Mesodermal cell (in vitro differentiated cells): Measurements from ENCODE around the gene C17orf107.

Source experiments
- H3K27ac ChIP-seq: 2 replicates; pipeline ENCODE4 v1.7.0; 2013; ENCODE audit warnings: mild to moderate bottlenecking, low read depth, low read length, moderate library complexity; ENCODE audit not compliant: severe bottlenecking
- H3K36me3 ChIP-seq: 2 replicates; pipeline ENCODE4 v1.7.1; 2013; ENCODE audit warnings: mild to moderate bottlenecking, low read length, moderate library complexity; ENCODE audit not compliant: control insufficient read depth, insufficient read depth
- H3K4me1 ChIP-seq: one replicate; pipeline ENCODE4 v1.7.1; 2013; ENCODE audit warnings: mild to moderate bottlenecking, low read length; ENCODE audit not compliant: insufficient read depth, control insufficient read depth, poor library complexity, severe bottlenecking
- H3K4me3 ChIP-seq: 2 replicates; pipeline ENCODE4 v1.7.0; 2013; ENCODE audit warnings: low read length, control low read depth, mild to moderate bottlenecking; ENCODE audit not compliant: insufficient read depth, poor library complexity, severe bottlenecking; ENCODE audit errors: extremely low read depth
- H3K9me3 ChIP-seq: 2 replicates; pipeline ENCODE4 v1.7.1; 2013; ENCODE audit warnings: mild to moderate bottlenecking, low read length, moderate library complexity; ENCODE audit not compliant: control insufficient read depth
- WGBS, 2 experiments: methylation state at CpG; one replicate each; pipeline ENCODE4 v1.1.5; 2013; ENCODE audit warnings: missing lambda C conversion rate in 2 of 2; ENCODE audit not compliant: insufficient coverage in 2 of 2; 5-methylcytosine and 5-hydroxymethylcytosine counted together

C17orf107 gene

GRCh38 chr17:4937553-4937952 is 38.2 kb downstream of the C17orf107 start:
- no peaks in the 10 kb centered on the region for H3K9me3 ChIP-seq
- H3K27ac ChIP-seq: no peak overlapping the region
- peaks cover 19% of the 10 kb centered on the region for H3K4me1 ChIP-seq
- H3K36me3 ChIP-seq: peaks cover 43% of the 10 kb centered on the region
- no peak overlapping the region for H3K4me3 ChIP-seq
- 93 to 99% methylated on average over 15 to 16 of the region's 16 CpGs for WGBS, 2 experiments

GRCh38 chr17:4938069-4938491 is 38.7 kb downstream of the C17orf107 start:
- H3K36me3 ChIP-seq: peaks cover 48% of the 10 kb centered on the region
- no peaks in the 10 kb centered on the region for H3K9me3 ChIP-seq
- 95 to 96% methylated on average over 5 of the region's 11 CpGs for WGBS, 2 experiments
- H3K4me1 ChIP-seq: peaks cover 24% of the 10 kb centered on the region
- H3K27ac ChIP-seq: no peak overlapping the region
- no peak overlapping the region for H3K4me3 ChIP-seq

GRCh38 chr17:4938688-4939545 is 39.6 kb downstream of the C17orf107 start:
- H3K9me3 ChIP-seq: no peaks in the 10 kb centered on the region
- WGBS, 2 experiments: 67 to 76% methylated on average over 19 of the region's 19 CpGs
- peaks cover 29% of the 10 kb centered on the region for H3K4me1 ChIP-seq
- H3K4me3 ChIP-seq: peak overlapping the region; percentile 81
- peak overlapping the region; percentile 93 for H3K27ac ChIP-seq
- H3K36me3 ChIP-seq: peaks cover 57% of the 10 kb centered on the region

- WGBS, 2 experiments: 0 to 1% methylated on average over 16 of the region's 16 CpGs
- H3K9me3 ChIP-seq: no peaks in the 10 kb centered on the region
- peak overlapping the region; percentile 81 for H3K4me3 ChIP-seq
- H3K27ac ChIP-seq: peak overlapping the region; percentile 93
- H3K36me3 ChIP-seq: peaks cover 62% of the 10 kb centered on the region
- H3K4me1 ChIP-seq: peaks cover 35% of the 10 kb centered on the region
Measured at GRCh38 chr17:4939546-4939795, 40.1 kb downstream of the C17orf107 start.

- H3K9me3 ChIP-seq: no peaks in the 10 kb centered on the region
- H3K4me3 ChIP-seq: peak within 1 kb of the TSS; percentile 81
- H3K36me3 ChIP-seq: peaks cover 67% of the 10 kb centered on the region
- peak within 1 kb of the TSS; percentile 93 for H3K27ac ChIP-seq
- peaks cover 40% of the 10 kb centered on the region for H3K4me1 ChIP-seq
- WGBS, 2 experiments: 0 to 1% methylated on average over 58 to 64 of the region's 72 CpGs
Measured at GRCh38 chr17:4939796-4940554, 40.6 kb downstream of the C17orf107 start, which contains the start of the genes RNF167 and SLC25A11. Gene RNF167, plus strand, starts transcription at chr17:4940268. Its CDS starts 642 bp downstream, at chr17:4940910. Gene SLC25A11, minus strand, starts transcription at chr17:4940046. Its CDS starts 136 bp downstream, at chr17:4939910.

- 0 to 1% methylated on average over 12 to 13 of the region's 29 CpGs for WGBS, 2 experiments
- no peaks in the 10 kb centered on the region for H3K9me3 ChIP-seq
- peak overlapping the region; percentile 93 for H3K27ac ChIP-seq
- H3K4me1 ChIP-seq: peaks cover 48% of the 10 kb centered on the region
- peak overlapping the region; percentile 81 for H3K4me3 ChIP-seq
- peaks cover 67% of the 10 kb centered on the region for H3K36me3 ChIP-seq
Measured at GRCh38 chr17:4940555-4941318, 41.4 kb downstream of the C17orf107 start.

GRCh38 chr17:4941319-4941610 is 41.9 kb downstream of the C17orf107 start:
- Histone ChIP-seq H3K36me3 (peaks cover 67% of the 10 kb centered on the region), H3K27ac (peak overlapping the region; percentile 93)

GRCh38 chr17:4942760-4943508 is 43.6 kb downstream of the C17orf107 start:
- WGBS, 2 experiments: 93 to 97% methylated on average over 3 to 6 of the region's 13 CpGs
- Histone ChIP-seq H3K9me3 (no peaks in the 10 kb centered on the region), H3K4me3 (no peak overlapping the region), H3K27ac (no peak overlapping the region), H3K36me3 (peaks cover 64% of the 10 kb centered on the region), H3K4me1 (peaks cover 49% of the 10 kb centered on the region)

More at GRCh38 chr17:4941319-4941610, 41.9 kb downstream of the C17orf107 start:
- 79 to 90% methylated on average over 3 to 4 of the region's 4 CpGs for WGBS, 2 experiments
- Histone ChIP-seq H3K9me3 (no peaks in the 10 kb centered on the region), H3K4me3 (peak overlapping the region; percentile 81), H3K4me1 (peaks cover 49% of the 10 kb centered on the region)

GRCh38 chr17:4944163-4944553 is 44.8 kb downstream of the C17orf107 start:
- peaks cover 43% of the 10 kb centered on the region for H3K4me1 ChIP-seq
- no peak overlapping the region for H3K4me3 ChIP-seq
- H3K9me3 ChIP-seq: no peaks in the 10 kb centered on the region
- peak overlapping the region; percentile 84 for H3K27ac ChIP-seq
- WGBS, 2 experiments: 79 to 100% methylated on average over 1 to 2 of the region's 3 CpGs
- H3K36me3 ChIP-seq: peaks cover 63% of the 10 kb centered on the region
